Vagina (tissue), 2 donors: ENCODE data around the gene MR1.

Source experiments
- POLR2A ChIP-seq, 2 donors: fragments of 450-650 bp; IDR thresholded peaks; one replicate each; pipeline ENCODE4 v1.6.1; 2017; ENCODE audit warnings: antibody characterized with exemption in 2 of 2, mild to moderate bottlenecking in 2 of 2, moderate library complexity in 2 of 2
- POLR2AphosphoS5 ChIP-seq, 2 donors: sonication (generic); formaldehyde crosslinking; IDR thresholded peaks; one replicate each; pipeline ENCODE4 v1.9.0; 2017; ENCODE audit warnings: antibody characterized with exemption in 2 of 2, mild to moderate bottlenecking in 2 of 2, low read depth in 1 of 2; ENCODE audit not compliant: insufficient read depth in 1 of 2
- TF ChIP-seq, protein P1 (sequence below), 3 experiments: fragments of 450-650 bp in 2 of 3; fragments of 200-600 bp in 1 of 3; sonication (generic) in 1 of 3; IDR thresholded peaks; one replicate each; pipeline ENCODE4 v1.5.1; 2017 to 2019; ENCODE audit warnings: antibody characterized with exemption in 3 of 3, mild to moderate bottlenecking in 2 of 3, moderate library complexity in 2 of 3

DNA sequence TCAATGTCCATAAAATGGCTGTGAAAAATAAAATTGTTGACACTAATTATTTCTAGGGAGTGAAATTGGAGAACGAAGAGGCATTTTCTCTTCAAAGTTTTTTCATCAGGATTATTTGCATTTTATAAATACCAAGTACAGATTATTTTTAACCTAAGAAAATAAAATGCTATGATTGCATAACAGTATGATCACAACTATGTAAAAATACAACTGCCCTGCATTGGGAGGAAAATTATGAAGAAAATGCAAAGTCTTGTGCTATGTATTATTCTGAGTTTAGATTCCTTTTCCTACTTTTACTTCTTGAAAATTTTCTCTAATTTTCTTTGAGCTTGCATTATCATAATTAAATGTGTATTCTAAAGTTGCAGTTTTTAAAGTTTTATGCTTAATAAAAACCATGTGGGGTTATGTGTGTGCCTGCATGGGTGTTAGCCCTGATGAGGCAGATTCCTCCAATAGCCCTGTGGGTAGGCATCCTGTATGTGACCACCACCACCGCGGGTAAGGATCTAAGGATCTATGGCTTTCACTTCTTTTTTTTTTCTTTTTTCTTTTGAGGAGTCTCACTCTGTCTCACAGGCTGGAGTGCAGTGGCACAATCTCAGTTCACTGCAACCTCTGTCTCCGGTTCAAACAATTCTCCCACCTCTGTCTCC, 35.8 kb upstream of the MR1 start:
- TF ChIP-seq, protein P1, sequence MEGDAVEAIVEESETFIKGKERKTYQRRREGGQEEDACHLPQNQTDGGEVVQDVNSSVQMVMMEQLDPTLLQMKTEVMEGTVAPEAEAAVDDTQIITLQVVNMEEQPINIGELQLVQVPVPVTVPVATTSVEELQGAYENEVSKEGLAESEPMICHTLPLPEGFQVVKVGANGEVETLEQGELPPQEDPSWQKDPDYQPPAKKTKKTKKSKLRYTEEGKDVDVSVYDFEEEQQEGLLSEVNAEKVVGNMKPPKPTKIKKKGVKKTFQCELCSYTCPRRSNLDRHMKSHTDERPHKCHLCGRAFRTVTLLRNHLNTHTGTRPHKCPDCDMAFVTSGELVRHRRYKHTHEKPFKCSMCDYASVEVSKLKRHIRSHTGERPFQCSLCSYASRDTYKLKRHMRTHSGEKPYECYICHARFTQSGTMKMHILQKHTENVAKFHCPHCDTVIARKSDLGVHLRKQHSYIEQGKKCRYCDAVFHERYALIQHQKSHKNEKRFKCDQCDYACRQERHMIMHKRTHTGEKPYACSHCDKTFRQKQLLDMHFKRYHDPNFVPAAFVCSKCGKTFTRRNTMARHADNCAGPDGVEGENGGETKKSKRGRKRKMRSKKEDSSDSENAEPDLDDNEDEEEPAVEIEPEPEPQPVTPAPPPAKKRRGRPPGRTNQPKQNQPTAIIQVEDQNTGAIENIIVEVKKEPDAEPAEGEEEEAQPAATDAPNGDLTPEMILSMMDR (IDR thresholded peaks at IDR 0.05): no peak
- TF ChIP-seq POLR2A (IDR thresholded peaks at IDR 0.05): no peak
- no peak for TF ChIP-seq POLR2AphosphoS5 (IDR thresholded peaks at IDR 0.05; ENCODE audit: insufficient read depth in 1 of 2, low read depth in 1 of 2)
